ENCODE measurements around the gene ZNF324.

DNA sequence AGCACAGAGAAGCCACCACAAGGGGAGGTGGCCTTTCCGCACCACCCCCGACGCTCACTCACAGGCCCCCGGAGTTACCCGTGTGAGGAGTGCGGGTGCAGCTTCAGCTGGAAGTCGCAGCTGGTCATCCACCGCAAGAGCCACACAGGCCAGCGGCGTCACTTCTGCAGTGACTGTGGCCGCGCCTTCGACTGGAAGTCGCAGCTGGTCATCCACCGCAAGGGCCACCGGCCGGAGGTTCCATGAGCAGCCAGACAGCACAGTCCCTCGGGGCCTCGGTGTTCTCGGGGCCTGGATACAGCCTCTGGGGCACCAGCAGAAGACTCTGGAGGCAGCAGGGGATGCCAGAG lies 13.6 kb downstream of the ZNF324 start:
- TF ChIP-seq, protein P1, sequence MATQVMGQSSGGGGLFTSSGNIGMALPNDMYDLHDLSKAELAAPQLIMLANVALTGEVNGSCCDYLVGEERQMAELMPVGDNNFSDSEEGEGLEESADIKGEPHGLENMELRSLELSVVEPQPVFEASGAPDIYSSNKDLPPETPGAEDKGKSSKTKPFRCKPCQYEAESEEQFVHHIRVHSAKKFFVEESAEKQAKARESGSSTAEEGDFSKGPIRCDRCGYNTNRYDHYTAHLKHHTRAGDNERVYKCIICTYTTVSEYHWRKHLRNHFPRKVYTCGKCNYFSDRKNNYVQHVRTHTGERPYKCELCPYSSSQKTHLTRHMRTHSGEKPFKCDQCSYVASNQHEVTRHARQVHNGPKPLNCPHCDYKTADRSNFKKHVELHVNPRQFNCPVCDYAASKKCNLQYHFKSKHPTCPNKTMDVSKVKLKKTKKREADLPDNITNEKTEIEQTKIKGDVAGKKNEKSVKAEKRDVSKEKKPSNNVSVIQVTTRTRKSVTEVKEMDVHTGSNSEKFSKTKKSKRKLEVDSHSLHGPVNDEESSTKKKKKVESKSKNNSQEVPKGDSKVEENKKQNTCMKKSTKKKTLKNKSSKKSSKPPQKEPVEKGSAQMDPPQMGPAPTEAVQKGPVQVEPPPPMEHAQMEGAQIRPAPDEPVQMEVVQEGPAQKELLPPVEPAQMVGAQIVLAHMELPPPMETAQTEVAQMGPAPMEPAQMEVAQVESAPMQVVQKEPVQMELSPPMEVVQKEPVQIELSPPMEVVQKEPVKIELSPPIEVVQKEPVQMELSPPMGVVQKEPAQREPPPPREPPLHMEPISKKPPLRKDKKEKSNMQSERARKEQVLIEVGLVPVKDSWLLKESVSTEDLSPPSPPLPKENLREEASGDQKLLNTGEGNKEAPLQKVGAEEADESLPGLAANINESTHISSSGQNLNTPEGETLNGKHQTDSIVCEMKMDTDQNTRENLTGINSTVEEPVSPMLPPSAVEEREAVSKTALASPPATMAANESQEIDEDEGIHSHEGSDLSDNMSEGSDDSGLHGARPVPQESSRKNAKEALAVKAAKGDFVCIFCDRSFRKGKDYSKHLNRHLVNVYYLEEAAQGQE (IDR thresholded peaks at IDR 0.05; ENCODE audit: insufficient replicate concordance, low read depth), result no peak
- TF ChIP-seq, protein P2, sequence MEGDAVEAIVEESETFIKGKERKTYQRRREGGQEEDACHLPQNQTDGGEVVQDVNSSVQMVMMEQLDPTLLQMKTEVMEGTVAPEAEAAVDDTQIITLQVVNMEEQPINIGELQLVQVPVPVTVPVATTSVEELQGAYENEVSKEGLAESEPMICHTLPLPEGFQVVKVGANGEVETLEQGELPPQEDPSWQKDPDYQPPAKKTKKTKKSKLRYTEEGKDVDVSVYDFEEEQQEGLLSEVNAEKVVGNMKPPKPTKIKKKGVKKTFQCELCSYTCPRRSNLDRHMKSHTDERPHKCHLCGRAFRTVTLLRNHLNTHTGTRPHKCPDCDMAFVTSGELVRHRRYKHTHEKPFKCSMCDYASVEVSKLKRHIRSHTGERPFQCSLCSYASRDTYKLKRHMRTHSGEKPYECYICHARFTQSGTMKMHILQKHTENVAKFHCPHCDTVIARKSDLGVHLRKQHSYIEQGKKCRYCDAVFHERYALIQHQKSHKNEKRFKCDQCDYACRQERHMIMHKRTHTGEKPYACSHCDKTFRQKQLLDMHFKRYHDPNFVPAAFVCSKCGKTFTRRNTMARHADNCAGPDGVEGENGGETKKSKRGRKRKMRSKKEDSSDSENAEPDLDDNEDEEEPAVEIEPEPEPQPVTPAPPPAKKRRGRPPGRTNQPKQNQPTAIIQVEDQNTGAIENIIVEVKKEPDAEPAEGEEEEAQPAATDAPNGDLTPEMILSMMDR (IDR thresholded peaks at IDR 0.05; ENCODE audit: insufficient read depth, low read length), result no peak
- TF ChIP-seq GABPA (IDR thresholded peaks at IDR 0.05; ENCODE audit: low read depth) (no peak), POLR2AphosphoS5 (IDR thresholded peaks at IDR 0.05; ENCODE audit: low read depth) (no peak)

Data from HL-60 (cell line).